Progenitor cell of endocrine pancreas (in vitro differentiated cells): ENCODE data around the gene AVL9. TPM values are rescaled to one million over a fixed set of nuclear protein-coding genes. Genes with fewer than 3 reads are reported as not detected.
"Not testable (repeated sequence)": the region's sequence is repeated elsewhere in the genome, so short reads cannot be mapped to it uniquely, and the experiment has no call there.

ENCODE experiments used
- DNase-seq: peaks from one replicate; pipeline ENCODE4 v3.0.0; 2021; ENCODE audit warnings: low spot score; ENCODE audit not compliant: unreplicated experiment
- H3K27ac Mint-ChIP-seq: 2 replicates; pipeline ENCODE4 v1.8.0; 2021; ENCODE audit warnings: mild to moderate bottlenecking, moderate library complexity, mixed read lengths
- H3K27me3 Mint-ChIP-seq: 2 replicates; pipeline ENCODE4 v1.8.0; 2021; ENCODE audit warnings: mixed read lengths
- H3K36me3 Mint-ChIP-seq: 2 replicates; pipeline ENCODE4 v1.8.0; 2022; ENCODE audit warnings: mixed read lengths; ENCODE audit not compliant: insufficient read depth
- H3K4me1 Mint-ChIP-seq: 2 replicates; pipeline ENCODE4 v1.8.0; 2021; ENCODE audit warnings: low read depth, mixed read lengths
- H3K4me3 Mint-ChIP-seq: 2 replicates; pipeline ENCODE4 v1.8.0; 2021; ENCODE audit warnings: low read depth, mild to moderate bottlenecking, moderate library complexity, mixed read lengths
- H3K9me3 Mint-ChIP-seq: 2 replicates; pipeline ENCODE4 v1.8.0; 2021; ENCODE audit warnings: low read depth, mixed read lengths
- CTCF ChIP-seq: fragments of 200-600 bp; sonication (generic); IDR thresholded peaks from one replicate; pipeline ENCODE4 v1.5.0; 2021; ENCODE audit warnings: antibody characterized with exemption, mild to moderate bottlenecking; ENCODE audit not compliant: unreplicated experiment
- total RNA-seq: library from RNA; stranded (reverse); gene quantifications from 2 replicates; pipeline ENCODE4 v1.2.1, GENCODE V29; 2021

AVL9 gene
- total RNA-seq, 1 donor from 2014 or later, result 50.7 TPM

- peaks cover 50% of the 10 kb centered on the region for H3K9me3 Mint-ChIP-seq
- no peak overlapping the region for H3K27ac Mint-ChIP-seq
- no peaks in the 10 kb centered on the region for H3K27me3 Mint-ChIP-seq
- no peak for TF ChIP-seq CTCF
- no peak for DNase-seq
- no peaks in the 10 kb centered on the region for H3K4me1 Mint-ChIP-seq
- peaks cover 30% of the 10 kb centered on the region for H3K36me3 Mint-ChIP-seq
- H3K4me3 Mint-ChIP-seq, result no peak overlapping the region
Measured at GRCh38 chr7:32602470-32602869, 107.2 kb downstream of the AVL9 start.

GRCh38 chr7:32603492-32603891 is 108.2 kb downstream of the AVL9 start:
- H3K4me1 Mint-ChIP-seq, H3K4me3 Mint-ChIP-seq, H3K27me3 Mint-ChIP-seq, DNase-seq, H3K27ac Mint-ChIP-seq: not testable (repeated sequence)
- Mint-ChIP-seq H3K36me3 (peaks cover 25% of the 10 kb centered on the region), H3K9me3 (peaks cover 40% of the 10 kb centered on the region)

- Mint-ChIP-seq H3K9me3 (peaks cover 36% of the 10 kb centered on the region), H3K36me3 (peaks cover 25% of the 10 kb centered on the region)
- not testable (repeated sequence) for H3K4me3 Mint-ChIP-seq, DNase-seq, H3K4me1 Mint-ChIP-seq, H3K27ac Mint-ChIP-seq, H3K27me3 Mint-ChIP-seq
Measured at GRCh38 chr7:32604047-32604446, 108.8 kb downstream of the AVL9 start.

- DNase-seq, result no peak
- TF ChIP-seq CTCF, result no peak
- H3K27ac Mint-ChIP-seq, result no peak overlapping the region
- no peak overlapping the region for H3K4me3 Mint-ChIP-seq
- H3K4me1 Mint-ChIP-seq, result no peaks in the 10 kb centered on the region
- H3K36me3 Mint-ChIP-seq, result peaks cover 25% of the 10 kb centered on the region
- H3K9me3 Mint-ChIP-seq, result peaks cover 27% of the 10 kb centered on the region
- no peaks in the 10 kb centered on the region for H3K27me3 Mint-ChIP-seq
Measured at GRCh38 chr7:32605032-32605431, 109.7 kb downstream of the AVL9 start.

GRCh38 chr7:32609463-32609862 is 114.2 kb downstream of the AVL9 start:
- no peak overlapping the region for H3K27ac Mint-ChIP-seq
- H3K9me3 Mint-ChIP-seq, result peaks cover 8% of the 10 kb centered on the region
- no peaks in the 10 kb centered on the region for H3K4me1 Mint-ChIP-seq
- no peaks in the 10 kb centered on the region for H3K27me3 Mint-ChIP-seq
- no peak overlapping the region for H3K4me3 Mint-ChIP-seq
- H3K36me3 Mint-ChIP-seq, result peaks cover 6% of the 10 kb centered on the region
- TF ChIP-seq CTCF, result no peak
- no peak for DNase-seq

GRCh38 chr7:32611201-32612099 is 116.2 kb downstream of the AVL9 start:
- no peak for DNase-seq
- H3K4me1 Mint-ChIP-seq, result no peaks in the 10 kb centered on the region
- H3K27me3 Mint-ChIP-seq, result no peaks in the 10 kb centered on the region
- no peak for TF ChIP-seq CTCF
- H3K36me3 Mint-ChIP-seq, result peaks cover 4% of the 10 kb centered on the region
- H3K27ac Mint-ChIP-seq, result no peak overlapping the region
- peaks cover 4% of the 10 kb centered on the region for H3K9me3 Mint-ChIP-seq
- no peak overlapping the region for H3K4me3 Mint-ChIP-seq
